ENCODE data around the gene SCARF2.
"Not testable (repeated sequence)": the region's sequence is repeated elsewhere in the genome, so short reads cannot be mapped to it uniquely, and the experiment has no call there.

SCARF2 gene

GRCh38 chr22:20479612-20480196 lies 42.1 kb upstream of the SCARF2 start:
- Histone ChIP-seq H3K4me1 (ENCODE audit: control insufficient read depth, insufficient read depth, low read length) (no peaks in the 10 kb centered on the region), H3K9me3 (ENCODE audit: control insufficient read depth, insufficient read depth, low read depth, low read length) (no peaks in the 10 kb centered on the region), H3K27ac (ENCODE audit: extremely low read depth, low read depth, low read length) (no peak overlapping the region), H3K36me3 (ENCODE audit: control insufficient read depth in 2 of 2, insufficient read depth in 1 of 2, low read length in 2 of 2) (peaks cover 13 to 30% of the 10 kb centered on the region in 2 experiments; a peak in 2 of 3 replicates), H3K4me3 (ENCODE audit: low read depth, low read length) (no peak overlapping the region)
- POLR2A ChIA-PET = no interaction called here
- TF ChIP-seq ZNF146 (tag by site-specific recombination; IDR thresholded peaks at IDR 0.05) (peak; percentile 71; the same call in 1 of the 2 replicates), ZNF174 (tag by site-specific recombination; IDR thresholded peaks at IDR 0.05) (no peak)
- CTCF ChIA-PET = interaction anchor here (0.6 to 1.0 kb wide), 3 partner anchors 24 to 152 kb away, joined by 3 to 7 read pairs (median 5); no protein-coding TSS in a partner anchor

- CTCF ChIA-PET; H3K27ac ChIP-seq (ENCODE audit: extremely low read depth, low read depth, low read length); H3K9me3 ChIP-seq (ENCODE audit: control insufficient read depth, insufficient read depth, low read depth, low read length); H3K4me3 ChIP-seq (ENCODE audit: low read depth, low read length); H3K4me1 ChIP-seq (ENCODE audit: control insufficient read depth, insufficient read depth, low read length): not testable (repeated sequence)
- peaks cover 6 to 15% of the 10 kb centered on the region in 2 experiments; a peak in 2 of 3 replicates for H3K36me3 ChIP-seq (ENCODE audit: control insufficient read depth in 2 of 2, insufficient read depth in 1 of 2, low read length in 2 of 2)
- POLR2A ChIA-PET = interaction anchor here (0.7 kb wide), 1 partner anchor 271 kb away, joined by 3 read pairs; no protein-coding TSS in a partner anchor
Measured at GRCh38 chr22:20478059-20478458, 40.4 kb upstream of the SCARF2 start.

- H3K9me3 ChIP-seq (ENCODE audit: control insufficient read depth, insufficient read depth, low read depth, low read length); H3K27ac ChIP-seq (ENCODE audit: extremely low read depth, low read depth, low read length); H3K4me1 ChIP-seq (ENCODE audit: control insufficient read depth, insufficient read depth, low read length); H3K4me3 ChIP-seq (ENCODE audit: low read depth, low read length); POLR2A ChIA-PET: not testable (repeated sequence)
- CTCF ChIA-PET = interaction anchor here (1.0 kb wide), 1 partner anchor 9 kb away, joined by 6 read pairs; no protein-coding TSS in a partner anchor
- H3K36me3 ChIP-seq (ENCODE audit: control insufficient read depth in 2 of 2, insufficient read depth in 1 of 2, low read length in 2 of 2) = peaks cover 0 to 24% of the 10 kb centered on the region in 2 experiments; a peak in 2 of 3 replicates
Measured at GRCh38 chr22:20475569-20475968, 37.9 kb upstream of the SCARF2 start.

GRCh38 chr22:20475115-20475436 lies 37.5 kb upstream of the SCARF2 start:
- no peak for TF ChIP-seq BCL11B (tag by site-specific recombination; IDR thresholded peaks at IDR 0.05; ENCODE audit: low read depth)
- TF ChIP-seq ZNF830 (tag by site-specific recombination; IDR thresholded peaks at IDR 0.05; ENCODE audit: low read depth) = no peak
- no peak for TF ChIP-seq ZNF843 (tag by site-specific recombination; IDR thresholded peaks at IDR 0.05)
- H3K9me3 ChIP-seq (ENCODE audit: control insufficient read depth, insufficient read depth, low read depth, low read length) = no peaks in the 10 kb centered on the region
- no peaks in the 10 kb centered on the region for H3K4me1 ChIP-seq (ENCODE audit: control insufficient read depth, insufficient read depth, low read length)
- peaks cover 0 to 24% of the 10 kb centered on the region in 2 experiments; a peak in 2 of 3 replicates for H3K36me3 ChIP-seq (ENCODE audit: control insufficient read depth in 2 of 2, insufficient read depth in 1 of 2, low read length in 2 of 2)
- CTCF ChIA-PET = interaction anchor here (1.0 kb wide), 1 partner anchor 89 kb away, joined by 3 read pairs; no protein-coding TSS in a partner anchor
- no peak overlapping the region for H3K27ac ChIP-seq (ENCODE audit: extremely low read depth, low read depth, low read length)
- POLR2A ChIA-PET = no interaction called here
- no peak overlapping the region for H3K4me3 ChIP-seq (ENCODE audit: low read depth, low read length)

- POLR2A ChIA-PET = no interaction called here
- H3K36me3 ChIP-seq (ENCODE audit: control insufficient read depth in 2 of 2, insufficient read depth in 1 of 2, low read length in 2 of 2) = peaks cover 0 to 45% of the 10 kb centered on the region in 2 experiments; a peak in 2 of 3 replicates
- H3K27ac ChIP-seq (ENCODE audit: extremely low read depth, low read depth, low read length) = no peak overlapping the region
- H3K4me3 ChIP-seq (ENCODE audit: low read depth, low read length) = no peak overlapping the region
- H3K9me3 ChIP-seq (ENCODE audit: control insufficient read depth, insufficient read depth, low read depth, low read length) = no peaks in the 10 kb centered on the region
- H3K4me1 ChIP-seq (ENCODE audit: control insufficient read depth, insufficient read depth, low read length) = no peaks in the 10 kb centered on the region
- CTCF ChIA-PET = interaction anchor here (1.0 to 1.2 kb wide), 2 partner anchors 8 to 16 kb away, joined by 4 to 5 read pairs; no protein-coding TSS in a partner anchor
- peak; percentile 63 for TF ChIP-seq PRDM10 (tag by site-specific recombination; IDR thresholded peaks at IDR 0.05)
- no peak for TF ChIP-seq ZNF843 (tag by site-specific recombination; IDR thresholded peaks at IDR 0.05)
- no peak for TF ChIP-seq ZNF214 (tag by site-specific recombination; IDR thresholded peaks at IDR 0.05; ENCODE audit: borderline replicate concordance)
Measured at GRCh38 chr22:20472629-20473442, 35.2 kb upstream of the SCARF2 start.

Data from HEK293 (cell line).